Coronary artery (tissue), 2 donors: ENCODE data around the gene NR4A3.
A peak's percentile ranks its signal among the peaks of the same experiment; 100 is the strongest.

Experiments
- DNase-seq: peaks from one replicate; pipeline ENCODE4 v3.0.0-alpha.2; 2017; ENCODE audit warnings: low spot score
- H3K27ac ChIP-seq, 2 donors: fragments of 200-600 bp; sonication (generic); one replicate each; pipeline ENCODE4 v1.5.1; 2016 to 2019
- H3K4me3 ChIP-seq: fragments of 200-600 bp; sonication (generic); 2 replicates; pipeline ENCODE4 v1.5.1; 2016; ENCODE audit warnings: mild to moderate bottlenecking, moderate library complexity
- TF ChIP-seq, protein P1 (sequence below): fragments of 200-600 bp; sonication (generic); IDR thresholded peaks from one replicate; pipeline ENCODE4 v1.5.1; 2019; ENCODE audit warnings: antibody characterized with exemption

NR4A3 gene

DNA sequence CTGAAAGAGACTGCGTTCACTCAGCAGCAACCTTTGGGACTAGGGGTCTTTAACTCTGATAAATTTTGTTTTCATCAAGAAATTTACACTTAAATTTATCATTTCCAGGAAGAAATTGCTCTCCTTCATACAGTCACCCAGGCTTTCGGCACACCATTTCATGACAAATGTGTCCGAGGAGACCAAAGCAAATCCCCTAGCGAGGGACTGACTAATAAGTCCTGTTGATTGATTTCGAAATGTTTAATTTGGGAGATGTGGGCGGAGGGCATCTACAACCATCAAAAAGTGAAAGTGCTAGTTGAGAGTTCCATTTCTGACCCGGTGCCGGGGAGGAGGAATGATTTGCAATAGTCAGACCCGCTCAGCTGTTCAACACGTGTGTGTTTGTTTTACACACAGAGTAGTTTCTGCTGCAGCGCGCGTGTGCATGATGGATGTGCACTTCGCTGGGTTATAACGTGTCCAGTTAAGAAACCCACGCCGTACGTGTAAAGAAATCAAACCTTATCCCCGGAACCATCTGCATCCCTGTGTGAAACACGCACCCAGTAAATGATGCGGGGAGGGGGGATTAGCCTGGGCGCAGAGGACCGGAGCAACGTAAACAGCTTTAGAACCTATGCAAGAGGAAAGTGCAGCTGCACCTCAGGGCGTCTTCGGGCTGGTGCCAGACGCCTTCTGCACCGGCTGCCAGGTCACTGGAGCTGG lies 845 bp upstream of the NR4A3 start:
- DNase-seq = peak; percentile 89
- TF ChIP-seq, protein P1, sequence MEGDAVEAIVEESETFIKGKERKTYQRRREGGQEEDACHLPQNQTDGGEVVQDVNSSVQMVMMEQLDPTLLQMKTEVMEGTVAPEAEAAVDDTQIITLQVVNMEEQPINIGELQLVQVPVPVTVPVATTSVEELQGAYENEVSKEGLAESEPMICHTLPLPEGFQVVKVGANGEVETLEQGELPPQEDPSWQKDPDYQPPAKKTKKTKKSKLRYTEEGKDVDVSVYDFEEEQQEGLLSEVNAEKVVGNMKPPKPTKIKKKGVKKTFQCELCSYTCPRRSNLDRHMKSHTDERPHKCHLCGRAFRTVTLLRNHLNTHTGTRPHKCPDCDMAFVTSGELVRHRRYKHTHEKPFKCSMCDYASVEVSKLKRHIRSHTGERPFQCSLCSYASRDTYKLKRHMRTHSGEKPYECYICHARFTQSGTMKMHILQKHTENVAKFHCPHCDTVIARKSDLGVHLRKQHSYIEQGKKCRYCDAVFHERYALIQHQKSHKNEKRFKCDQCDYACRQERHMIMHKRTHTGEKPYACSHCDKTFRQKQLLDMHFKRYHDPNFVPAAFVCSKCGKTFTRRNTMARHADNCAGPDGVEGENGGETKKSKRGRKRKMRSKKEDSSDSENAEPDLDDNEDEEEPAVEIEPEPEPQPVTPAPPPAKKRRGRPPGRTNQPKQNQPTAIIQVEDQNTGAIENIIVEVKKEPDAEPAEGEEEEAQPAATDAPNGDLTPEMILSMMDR = no peak
- Histone ChIP-seq H3K27ac (peak overlapping the region; percentile 93 to 99), H3K4me3 (peak overlapping the region; percentile 83)

DNA sequence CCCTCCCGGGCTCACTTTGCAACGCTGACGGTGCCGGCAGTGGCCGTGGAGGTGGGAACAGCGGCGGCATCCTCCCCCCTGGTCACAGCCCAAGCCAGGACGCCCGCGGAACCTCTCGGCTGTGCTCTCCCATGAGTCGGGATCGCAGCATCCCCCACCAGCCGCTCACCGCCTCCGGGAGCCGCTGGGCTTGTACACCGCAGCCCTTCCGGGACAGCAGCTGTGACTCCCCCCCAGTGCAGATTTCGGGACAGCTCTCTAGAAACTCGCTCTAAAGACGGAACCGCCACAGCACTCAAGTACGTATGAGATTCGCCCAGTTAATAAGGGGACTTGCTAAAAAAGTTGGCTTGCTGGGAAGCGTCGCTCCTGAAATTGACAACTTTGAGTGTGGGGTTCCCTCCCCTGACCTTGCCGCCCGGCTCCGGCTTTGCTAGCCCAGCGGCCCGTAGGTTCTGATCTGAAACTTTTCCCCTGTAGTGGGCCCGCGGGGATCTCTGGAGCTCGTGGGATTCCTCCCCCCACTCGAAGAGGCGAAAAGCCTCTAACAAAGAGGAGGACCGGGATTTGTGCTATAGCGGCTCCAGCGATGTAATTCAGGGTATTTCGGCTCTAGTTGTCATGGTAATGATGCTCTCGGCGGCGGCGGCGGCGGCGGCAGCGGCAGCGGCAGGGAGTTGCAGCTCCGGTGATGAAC lies 572 bp downstream of the NR4A3 start:
- DNase-seq = peak; percentile 78
- peak overlapping the region; percentile 93 to 99 for H3K27ac ChIP-seq

DNA sequence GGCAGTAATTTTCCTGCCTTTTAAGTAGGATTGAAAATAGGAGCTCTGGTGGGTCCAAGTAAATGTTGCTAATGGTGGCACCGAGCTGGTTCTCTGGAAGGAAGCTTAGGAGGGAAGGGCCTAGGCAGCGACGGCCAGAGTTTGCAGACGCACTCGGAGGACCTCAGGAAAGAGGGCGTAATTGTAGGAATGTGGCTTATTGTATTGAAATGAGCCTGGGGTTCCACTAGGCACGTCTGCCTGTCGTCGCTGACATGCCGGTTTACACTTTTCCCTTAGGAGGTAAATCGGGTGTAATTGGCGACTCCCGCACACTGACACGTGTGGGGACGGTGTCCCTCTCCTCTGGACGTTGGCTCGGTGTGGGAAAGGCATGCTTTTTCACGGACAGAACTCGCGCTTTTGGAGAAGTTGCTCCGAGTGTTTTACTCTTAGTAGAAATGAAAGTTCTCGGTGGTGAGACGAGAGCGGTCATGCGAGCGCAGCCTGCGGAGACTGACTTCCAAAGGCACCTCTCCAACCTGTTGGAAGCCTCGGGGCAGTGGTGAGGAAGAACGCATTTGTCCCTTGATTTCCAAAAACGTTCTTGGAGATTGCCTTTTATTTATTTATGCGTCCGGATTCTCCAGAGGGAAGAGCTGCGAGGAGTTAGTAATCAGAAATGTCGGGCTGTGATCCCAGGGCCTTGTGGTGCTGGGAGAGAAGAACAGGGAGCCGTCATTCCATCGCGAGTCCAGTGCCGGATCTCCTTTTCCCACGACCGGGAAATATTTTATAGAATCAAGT lies 1.3 kb downstream of the NR4A3 start:
- Histone ChIP-seq H3K27ac (peak overlapping the region; percentile 93 to 99), H3K4me3 (peak overlapping the region; percentile 83)
- TF ChIP-seq, protein P1 = no peak
- DNase-seq = no peak

More for the DNA sequence above, 572 bp downstream of the NR4A3 start:
- peak overlapping the region; percentile 83 for H3K4me3 ChIP-seq
- TF ChIP-seq, protein P1 = no peak

DNA sequence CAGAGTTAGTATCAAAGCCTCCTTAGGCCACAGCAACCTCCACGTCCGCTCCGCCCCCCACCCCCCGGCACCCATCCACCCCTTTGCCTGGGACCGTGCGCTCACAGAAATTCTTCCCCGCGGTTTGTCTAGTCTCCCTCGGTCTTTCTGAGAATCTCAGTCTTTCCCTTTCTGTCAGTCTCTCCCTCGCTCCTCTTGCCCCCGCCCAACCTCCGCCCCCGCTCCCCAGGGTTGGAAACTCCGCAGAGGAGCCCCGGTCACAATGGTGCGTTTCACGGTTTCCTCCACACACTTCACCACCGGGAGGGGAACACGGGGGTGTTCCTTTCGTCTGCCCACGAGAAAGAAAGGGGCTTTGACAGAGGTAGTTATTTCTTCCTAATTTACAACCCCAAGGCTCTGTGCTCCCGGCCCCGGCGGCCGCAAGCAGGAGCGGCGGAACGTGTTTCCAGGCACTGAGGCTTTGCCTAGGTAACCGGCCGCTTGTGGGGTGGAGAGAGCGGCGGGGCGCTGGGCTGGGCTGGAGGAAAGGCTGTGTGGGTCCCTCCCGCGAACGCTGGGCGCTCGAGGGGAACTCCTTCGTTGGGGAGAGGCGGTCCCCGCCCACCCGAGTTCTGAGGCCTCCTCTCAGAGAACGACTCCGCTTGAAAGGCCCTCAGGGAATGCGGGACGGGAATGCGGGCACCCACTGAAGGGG lies 2.1 kb downstream of the NR4A3 start:
- Histone ChIP-seq H3K4me3 (peak overlapping the region; percentile 83), H3K27ac (peak overlapping the region; percentile 93 to 99)
- TF ChIP-seq, protein P1 = no peak
- peak; percentile 79 for DNase-seq

DNA sequence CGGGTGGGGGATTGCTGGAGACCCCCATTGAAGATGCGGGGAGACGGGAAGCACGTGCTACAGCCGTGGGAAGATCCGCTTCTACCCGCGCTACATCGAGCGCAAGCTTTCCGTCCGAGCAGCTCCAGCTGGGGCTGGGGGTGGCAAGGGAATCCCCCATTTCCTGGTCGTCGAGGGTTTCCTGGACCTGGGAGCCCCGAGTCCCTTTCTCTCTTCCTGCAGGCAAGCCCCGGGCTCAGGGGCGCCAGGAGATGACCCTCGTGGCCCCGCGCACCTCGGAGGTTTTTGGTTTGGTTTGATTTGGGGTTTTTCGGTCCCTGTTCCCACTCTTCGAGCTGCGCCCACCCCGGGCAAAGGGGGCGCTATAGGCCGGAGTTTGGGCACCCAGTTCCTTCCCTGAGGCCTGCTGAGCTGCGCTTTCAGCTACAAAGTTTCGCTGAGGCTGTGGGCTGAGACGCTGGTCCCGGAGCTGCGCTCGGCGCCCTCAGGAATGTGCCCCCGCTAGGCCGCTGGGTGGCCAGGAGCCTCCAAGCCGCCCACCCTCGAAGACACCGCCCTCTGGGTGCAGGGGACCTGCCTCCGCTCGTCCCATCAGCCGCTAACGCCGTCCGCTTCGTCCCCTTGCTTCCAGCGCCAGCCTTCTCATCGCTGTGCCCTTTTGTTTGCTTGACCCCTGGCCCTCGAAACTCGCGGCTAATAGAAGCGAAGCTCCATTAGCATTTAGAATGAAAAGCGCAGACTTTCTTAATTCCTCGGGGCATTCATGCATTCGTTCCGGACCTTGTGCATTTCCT lies 2.9 kb downstream of the NR4A3 start:
- Histone ChIP-seq H3K4me3 (peak overlapping the region; percentile 83), H3K27ac (peak overlapping the region in 1 of 2 donors; percentile 93)
- TF ChIP-seq, protein P1 = peak; percentile 24
- peak; percentile 79 for DNase-seq
